Measurements from ENCODE around the gene KARS1. TPM values are rescaled to one million over a fixed set of nuclear protein-coding genes. Genes with fewer than 3 reads are reported as not detected.

Gene KARS1
- total and polyA plus RNA-seq, 2 of the 4 experiments (the other 2 are of a cell fraction), result 122 to 228 TPM

GRCh38 chr16:75584108-75584507 lies 63.4 kb downstream of the KARS1 start:
- Histone ChIP-seq H3K4me3 (ENCODE audit: insufficient read depth, low read depth, low read length) (no peak overlapping the region), H3K9me3 (ENCODE audit: control insufficient read depth, insufficient read depth, low read length) (no peaks in the 10 kb centered on the region), H3K4me1 (ENCODE audit: control insufficient read depth, insufficient read depth, low read length) (no peaks in the 10 kb centered on the region), H2BK15ac (ENCODE audit: low read depth, low read length) (no peak overlapping the region), H3K36me3 (ENCODE audit: control insufficient read depth, insufficient read depth, low read length) (peaks cover 7% of the 10 kb centered on the region), H3K79me1 (ENCODE audit: low read depth in 1 of 2, low read length in 2 of 2) (no peaks in the 10 kb centered on the region; a peak in 1 of 4 replicates), H4K5ac (ENCODE audit: low read depth, low read length) (no peak overlapping the region), H3K23ac (ENCODE audit: low read depth, low read length) (no peak overlapping the region), H2BK5ac (ENCODE audit: low read depth, low read length, poor library complexity, severe bottlenecking) (no peak overlapping the region), H3K27me3 (ENCODE audit: control insufficient read depth, insufficient read depth, low read length) (no peaks in the 10 kb centered on the region), H2AK9ac (replicated peaks; ENCODE audit: low read depth, low read length, poor library complexity) (no peak overlapping the region), H4K91ac (ENCODE audit: insufficient read depth, low read depth, low read length) (no peak overlapping the region), H2BK20ac (ENCODE audit: low read depth, low read length) (no peak overlapping the region), H2AFZ (replicated peaks; ENCODE audit: low read length, poor library complexity) (no peak overlapping the region), H3K9me1 (ENCODE audit: insufficient read depth, low read length) (peaks cover 3% of the 10 kb centered on the region; the same call in 1 of the 2 replicates), H4K8ac (ENCODE audit: low read depth in 2 of 2, low read length in 2 of 2) (no peak overlapping the region), H3K18ac (ENCODE audit: low read depth, low read length) (no peak overlapping the region), H4K20me1 (ENCODE audit: insufficient read depth, low read length) (no peaks in the 10 kb centered on the region), H3K9ac (ENCODE audit: low read depth, low read length) (no peak overlapping the region), H3K14ac (replicated peaks; ENCODE audit: low read depth, low read length) (no peak overlapping the region), H3K4ac (ENCODE audit: low read depth, low read length) (no peak overlapping the region), H3K27ac (ENCODE audit: insufficient read depth, low read length) (no peak overlapping the region), H3K4me2 (ENCODE audit: low read depth, low read length) (no peak overlapping the region), H2AK5ac (ENCODE audit: low read depth, low read length) (no peak overlapping the region), H3K56ac (ENCODE audit: extremely low read depth, insufficient read depth, low read length) (no peak overlapping the region), H2BK120ac (ENCODE audit: low read depth, low read length) (no peak overlapping the region)
- WGBS, 2 experiments (ENCODE audit: extremely low coverage in 2 of 2, insufficient read length in 1 of 2), result 100% methylated on average over 1 of the region's 3 CpGs; no CpG with 5 or more reads in 1 of the 2 experiments
- ATAC-seq (ENCODE audit: low read depth) (no peak), DNase-seq (no peak)
- dilution Hi-C loops (cut with HindIII; ENCODE audit: low sequenced_read_pairs, unreplicated experiment) (no loop called here), intact Hi-C loops (cut with micrococcal nuclease) (no loop called here), in situ Hi-C loops (cut with MboI; ENCODE audit: low sequenced_read_pairs) (loop anchor here (25.0 kb wide), 1 partner anchor 372 kb away; the partner anchor contains the start of genes CTRB1 and CTRB2)
- POLR2A ChIA-PET (ENCODE audit: unreplicated experiment), result no interaction called here
- TF ChIP-seq BHLHE40 (IDR thresholded peaks at IDR 0.05; ENCODE audit: low read depth, low read length) (no peak), POLR2A (IDR thresholded peaks at IDR 0.05; ENCODE audit: low read depth, low read length) (no peak), NFE2L2 (IDR thresholded peaks at IDR 0.05; ENCODE audit: low read depth, low read length) (no peak), MXI1 (IDR thresholded peaks at IDR 0.05; ENCODE audit: borderline replicate concordance, low read depth, low read length) (no peak), ELK1 (IDR thresholded peaks at IDR 0.05; ENCODE audit: borderline replicate concordance, low read depth, low read length) (no peak), RAD21 (IDR thresholded peaks at IDR 0.05; ENCODE audit: low read length) (no peak), SMC3 (IDR thresholded peaks at IDR 0.05; ENCODE audit: low read depth, low read length) (no peak), FOS (IDR thresholded peaks at IDR 0.05; ENCODE audit: low read depth, low read length) (no peak), MAZ (IDR thresholded peaks at IDR 0.05; ENCODE audit: borderline replicate concordance, low read depth, low read length) (no peak), CHD1 (IDR thresholded peaks at IDR 0.05; ENCODE audit: low read depth, low read length) (no peak)
- no TSS peak for BruUV-seq (replicated peaks)
- CTCF ChIA-PET, result interaction anchor here (0.5 kb wide), 2 partner anchors 28 to 65 kb away, joined by 3 read pairs; no protein-coding TSS in a partner anchor
